ENCODE measurements around the gene MAS1. TPM values are rescaled to one million over a fixed set of nuclear protein-coding genes. Genes with fewer than 3 reads are reported as not detected.

Gene MAS1
- total and polyA plus RNA-seq, 2 experiments from 2014 or later, result 0.03 TPM; not detected in 1

- no peak for TF ChIP-seq ZNF462 (CRISPR knock-in tag; IDR thresholded peaks at IDR 0.05)
- TF ChIP-seq ZNF331 (CRISPR knock-in tag; IDR thresholded peaks at IDR 0.05; ENCODE audit: low read depth), result no peak
- TF ChIP-seq CREB1 (CRISPR knock-in tag; IDR thresholded peaks at IDR 0.05; ENCODE audit: low read depth), result no peak
Measured at GRCh38 chr6:159853754-159854153, 37.0 kb upstream of the MAS1 start (continued).

- no peak for DNase-seq (ENCODE audit: low spot score)
- Histone ChIP-seq H3K9me2 (ENCODE audit: insufficient read depth) (no peaks in the 10 kb centered on the region), H3K27me3 (ENCODE audit: insufficient read depth) (no peaks in the 10 kb centered on the region), H2AFZ (no peak overlapping the region), H3K4me3 (no peak overlapping the region), H4K20me1 (replicated peaks; ENCODE audit: insufficient read depth) (no peaks in the 10 kb centered on the region), H3K4me1 (ENCODE audit: insufficient read depth) (no peaks in the 10 kb centered on the region), H3F3A (replicated peaks; ENCODE audit: low read depth) (no peaks in the 10 kb centered on the region), H3K27ac (ENCODE audit: low read depth) (no peak overlapping the region), H3K36me3 (ENCODE audit: insufficient read depth) (no peaks in the 10 kb centered on the region), H3K4me2 (no peak overlapping the region), H3K79me2 (replicated peaks; ENCODE audit: insufficient read depth) (no peaks in the 10 kb centered on the region)
- ATAC-seq, result no peak
- Mint-ChIP-seq H3K27ac (no peak overlapping the region), H3K36me3 (ENCODE audit: low read depth) (peaks cover 4% of the 10 kb centered on the region; the same call in 1 of the 3 replicates), H3K9me3 (peaks cover 4% of the 10 kb centered on the region), H3K27me3 (ENCODE audit: insufficient read depth, low read depth, poor library complexity) (no peaks in the 10 kb centered on the region), H3K4me3 (no peak overlapping the region), H3K4me1 (0 out of 3 replicates have a peak, but pooled peaks cover 2% of the 10 kb centered on the region)
- TF ChIP-seq JUNB (IDR thresholded peaks at IDR 0.05; ENCODE audit: unreplicated experiment) (no peak), EZH2phosphoT487 (IDR thresholded peaks at IDR 0.05; ENCODE audit: unreplicated experiment) (no peak), STAT1 (IDR thresholded peaks at IDR 0.05; ENCODE audit: unreplicated experiment) (no peak), ZNF114 (CRISPR knock-in tag; IDR thresholded peaks at IDR 0.05) (no peak), ETS1 (IDR thresholded peaks at IDR 0.05) (no peak), EZH2 (IDR thresholded peaks at IDR 0.05; ENCODE audit: low read depth, unreplicated experiment) (no peak), REST (IDR thresholded peaks at IDR 0.05; ENCODE audit: unreplicated experiment) (no peak)
Measured at GRCh38 chr6:159854959-159855358, 35.8 kb upstream of the MAS1 start.
